HG03108 (cell line): ENCODE data around the gene ITGA1.
A peak's percentile ranks its signal among the peaks of the same experiment; 100 is the strongest.
"Not testable (repeated sequence)": the region's sequence is repeated elsewhere in the genome, so short reads cannot be mapped to it uniquely, and the experiment has no call there.

ENCODE experiments used
- ATAC-seq: cut with Tn5 transposase; IDR thresholded peaks from one replicate; pipeline ENCODE4 v1.9.1; 2021; ENCODE audit warnings: moderate library complexity; ENCODE audit not compliant: unreplicated experiment

ITGA1 gene

GRCh38 chr5:52827815-52828214 is 40.1 kb downstream of the ITGA1 start:
- no peak for ATAC-seq

GRCh38 chr5:52829664-52830063 is 41.9 kb downstream of the ITGA1 start:
- ATAC-seq: no peak

GRCh38 chr5:52830650-52831049 is 42.9 kb downstream of the ITGA1 start:
- no peak for ATAC-seq

- no peak for ATAC-seq
Observed at GRCh38 chr5:52831786-52832511, 44.2 kb downstream of the ITGA1 start.

GRCh38 chr5:52834320-52834719 is 46.6 kb downstream of the ITGA1 start:
- no peak for ATAC-seq

GRCh38 chr5:52837068-52837467 is 49.4 kb downstream of the ITGA1 start:
- ATAC-seq: no peak

GRCh38 chr5:52837591-52838001 is 49.9 kb downstream of the ITGA1 start:
- no peak for ATAC-seq

GRCh38 chr5:52838326-52839015 is 50.8 kb downstream of the ITGA1 start:
- ATAC-seq: no peak

DNA sequence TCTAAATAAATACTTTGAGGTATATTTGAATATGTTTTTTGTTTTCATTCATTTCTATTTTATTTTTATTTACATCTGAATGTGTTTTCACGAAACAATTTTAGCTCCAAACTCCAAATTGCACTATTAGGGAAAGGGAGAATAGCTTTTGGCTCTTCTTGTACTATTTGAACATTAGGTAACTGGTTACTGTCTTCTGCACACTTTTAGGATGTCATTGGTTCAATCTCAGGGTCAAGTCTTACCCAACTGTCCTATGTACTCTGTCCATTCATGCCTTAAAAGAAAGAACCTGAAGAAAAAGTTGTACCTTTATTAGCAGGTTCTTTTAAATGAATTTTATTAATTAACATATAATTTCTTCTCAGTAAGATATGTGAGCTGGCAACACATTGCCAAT is 51.6 kb downstream of the ITGA1 start:
- no peak for ATAC-seq

DNA sequence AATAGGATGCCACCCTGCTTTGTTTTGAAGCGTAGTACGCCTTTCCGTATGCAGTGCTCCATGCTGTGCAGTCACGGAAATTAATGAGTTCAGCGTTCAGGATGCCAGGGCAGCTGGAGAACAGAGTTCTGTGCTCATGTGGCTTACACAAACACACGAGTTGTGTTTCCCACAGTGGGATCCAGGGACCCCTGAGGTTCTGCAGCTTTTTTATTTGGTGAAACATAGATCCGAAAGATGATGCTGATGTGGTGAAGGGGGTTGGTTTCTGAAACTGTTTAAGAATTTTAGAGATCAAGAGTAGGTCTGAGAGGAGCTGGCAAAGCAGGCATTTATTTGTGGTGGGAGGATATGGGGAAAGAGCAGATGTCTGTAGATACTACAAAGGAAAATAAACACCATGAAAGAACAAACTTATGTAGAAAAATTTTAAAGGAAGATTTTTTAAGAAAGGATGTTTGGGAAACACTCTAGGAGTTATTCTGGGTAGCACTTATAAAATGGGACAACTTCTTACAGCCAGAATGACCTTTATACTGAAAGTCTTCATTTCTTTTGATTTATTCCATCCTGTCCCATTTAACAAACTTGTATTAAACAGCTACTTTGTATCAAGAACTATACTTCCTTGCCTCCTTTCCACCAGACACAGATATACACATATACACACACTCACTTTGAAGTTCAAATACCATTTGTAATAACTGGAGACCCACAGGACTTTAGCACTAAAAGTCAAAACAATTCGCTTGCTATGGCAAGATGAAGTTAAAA is 52.7 kb downstream of the ITGA1 start:
- ATAC-seq: no peak

- ATAC-seq: no peak
Observed at GRCh38 chr5:52841114-52841513, 53.4 kb downstream of the ITGA1 start.

DNA sequence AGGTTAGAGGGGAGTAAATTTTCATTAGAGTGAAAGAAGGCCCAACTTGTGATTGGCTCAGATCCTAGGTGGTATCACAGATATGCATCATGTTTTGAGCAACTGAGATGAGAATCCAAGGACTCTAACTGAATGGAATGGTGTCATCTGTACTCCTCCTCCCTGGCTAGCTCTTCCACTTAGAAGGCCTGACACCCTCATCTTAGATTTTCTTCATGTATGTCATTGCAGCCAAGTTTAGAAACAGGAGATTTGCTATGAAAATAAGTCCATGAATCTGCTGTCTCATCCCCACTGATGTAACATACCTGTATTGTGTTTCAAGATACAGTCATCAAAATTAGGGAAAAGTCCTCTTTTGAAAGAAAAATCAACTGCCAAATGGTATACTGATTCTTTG is 54.4 kb downstream of the ITGA1 start:
- ATAC-seq: no peak

GRCh38 chr5:52844885-52845284 is 57.2 kb downstream of the ITGA1 start:
- ATAC-seq: no peak

GRCh38 chr5:52846182-52846842 is 58.6 kb downstream of the ITGA1 start:
- ATAC-seq: no peak

DNA sequence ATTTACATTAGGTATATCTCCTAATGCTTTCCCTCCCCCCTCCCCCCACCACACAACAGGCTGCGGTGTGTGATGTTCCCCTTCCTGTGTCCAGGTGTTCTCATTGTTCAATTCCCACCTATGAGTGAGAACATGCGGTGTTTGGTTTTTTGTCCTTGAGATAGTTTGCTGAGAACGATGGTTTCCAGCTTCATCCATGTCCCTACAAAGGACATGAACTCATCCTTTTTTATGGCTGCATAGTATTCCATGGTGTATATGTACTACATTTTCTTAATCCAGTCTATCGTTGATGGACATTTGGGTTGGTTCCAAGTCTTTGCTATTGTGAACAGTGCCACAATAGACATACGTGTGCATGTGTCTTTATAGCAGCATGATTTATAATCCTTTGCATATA is 61.0 kb downstream of the ITGA1 start:
- not testable (repeated sequence) for ATAC-seq

- ATAC-seq: no peak
Observed at GRCh38 chr5:52849544-52849943, 61.8 kb downstream of the ITGA1 start.

DNA sequence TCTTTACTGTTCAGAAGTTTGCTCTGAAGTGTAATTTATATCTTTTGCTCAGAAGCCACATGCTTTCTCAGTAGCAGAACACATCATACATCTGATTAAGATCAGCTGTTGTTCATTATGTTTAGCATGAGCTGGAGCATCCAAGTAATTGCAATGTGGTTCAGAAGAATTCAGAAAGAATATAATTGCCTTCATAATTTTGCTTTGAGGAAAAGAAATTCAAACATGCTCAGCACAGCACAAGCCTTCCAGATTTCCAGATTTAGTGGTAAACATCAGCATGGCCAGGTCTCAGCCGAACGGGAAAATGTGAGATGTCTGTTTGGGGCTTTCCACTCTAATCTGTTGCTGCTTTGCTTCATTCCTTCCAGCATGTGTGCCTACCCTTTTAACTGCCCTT is 65.9 kb downstream of the ITGA1 start:
- ATAC-seq: no peak

DNA sequence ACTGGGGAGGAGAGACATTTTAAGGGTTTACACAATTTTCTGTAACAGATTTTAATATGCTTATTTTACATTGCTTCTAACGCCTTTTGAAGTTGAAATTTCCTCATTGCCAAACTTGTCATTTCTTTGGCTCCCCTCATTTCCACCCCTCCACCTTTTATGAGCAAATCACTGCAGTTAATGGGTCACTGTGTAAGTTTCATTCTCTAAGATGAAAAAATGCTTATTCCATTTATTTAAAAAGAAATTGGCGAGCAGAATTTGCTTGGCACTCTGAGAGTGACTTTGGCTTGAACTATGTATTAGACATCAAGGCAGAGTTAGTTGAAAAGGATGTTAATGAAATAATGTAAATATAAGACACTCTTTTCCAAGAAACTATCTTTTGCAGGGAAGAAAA is 66.6 kb downstream of the ITGA1 start:
- no peak for ATAC-seq

GRCh38 chr5:52854949-52855348 is 67.2 kb downstream of the ITGA1 start:
- no peak for ATAC-seq

GRCh38 chr5:52856564-52856963 is 68.8 kb downstream of the ITGA1 start:
- ATAC-seq: peak; percentile 79

DNA sequence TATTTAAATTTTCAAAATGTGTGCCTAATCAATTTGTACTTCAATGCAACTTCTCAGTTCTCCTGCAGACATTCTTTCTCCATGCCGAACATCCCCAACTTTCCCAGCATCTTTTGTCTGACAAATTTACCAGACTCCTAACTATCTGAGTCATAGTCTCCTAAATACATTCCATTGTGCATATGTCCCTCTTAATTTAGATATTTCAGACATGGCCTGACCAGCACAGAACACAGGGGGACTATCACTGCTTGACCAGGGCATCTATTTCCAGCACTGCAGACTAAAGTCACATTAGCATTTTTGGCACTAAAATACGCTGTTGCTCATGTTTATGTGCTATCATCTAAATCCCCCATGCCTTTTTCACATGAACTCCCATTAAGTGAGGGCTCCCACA is 71.9 kb downstream of the ITGA1 start:
- ATAC-seq: no peak
